DMS114 treated with DMSO at 0.1 percent for 48 hours (cell line): Measurements from ENCODE around the gene OTUD1.
"Not testable (repeated sequence)": the region's sequence is repeated elsewhere in the genome, so short reads cannot be mapped to it uniquely, and the experiment has no call there.

Source experiments
- DNase-seq: peaks from one replicate; lab custom pipeline; 2025; ENCODE audit not compliant: unreplicated experiment; lab: John Stamatoyannopoulos, UW

The OTUD1 gene, protein sequence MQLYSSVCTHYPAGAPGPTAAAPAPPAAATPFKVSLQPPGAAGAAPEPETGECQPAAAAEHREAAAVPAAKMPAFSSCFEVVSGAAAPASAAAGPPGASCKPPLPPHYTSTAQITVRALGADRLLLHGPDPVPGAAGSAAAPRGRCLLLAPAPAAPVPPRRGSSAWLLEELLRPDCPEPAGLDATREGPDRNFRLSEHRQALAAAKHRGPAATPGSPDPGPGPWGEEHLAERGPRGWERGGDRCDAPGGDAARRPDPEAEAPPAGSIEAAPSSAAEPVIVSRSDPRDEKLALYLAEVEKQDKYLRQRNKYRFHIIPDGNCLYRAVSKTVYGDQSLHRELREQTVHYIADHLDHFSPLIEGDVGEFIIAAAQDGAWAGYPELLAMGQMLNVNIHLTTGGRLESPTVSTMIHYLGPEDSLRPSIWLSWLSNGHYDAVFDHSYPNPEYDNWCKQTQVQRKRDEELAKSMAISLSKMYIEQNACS

DNA sequence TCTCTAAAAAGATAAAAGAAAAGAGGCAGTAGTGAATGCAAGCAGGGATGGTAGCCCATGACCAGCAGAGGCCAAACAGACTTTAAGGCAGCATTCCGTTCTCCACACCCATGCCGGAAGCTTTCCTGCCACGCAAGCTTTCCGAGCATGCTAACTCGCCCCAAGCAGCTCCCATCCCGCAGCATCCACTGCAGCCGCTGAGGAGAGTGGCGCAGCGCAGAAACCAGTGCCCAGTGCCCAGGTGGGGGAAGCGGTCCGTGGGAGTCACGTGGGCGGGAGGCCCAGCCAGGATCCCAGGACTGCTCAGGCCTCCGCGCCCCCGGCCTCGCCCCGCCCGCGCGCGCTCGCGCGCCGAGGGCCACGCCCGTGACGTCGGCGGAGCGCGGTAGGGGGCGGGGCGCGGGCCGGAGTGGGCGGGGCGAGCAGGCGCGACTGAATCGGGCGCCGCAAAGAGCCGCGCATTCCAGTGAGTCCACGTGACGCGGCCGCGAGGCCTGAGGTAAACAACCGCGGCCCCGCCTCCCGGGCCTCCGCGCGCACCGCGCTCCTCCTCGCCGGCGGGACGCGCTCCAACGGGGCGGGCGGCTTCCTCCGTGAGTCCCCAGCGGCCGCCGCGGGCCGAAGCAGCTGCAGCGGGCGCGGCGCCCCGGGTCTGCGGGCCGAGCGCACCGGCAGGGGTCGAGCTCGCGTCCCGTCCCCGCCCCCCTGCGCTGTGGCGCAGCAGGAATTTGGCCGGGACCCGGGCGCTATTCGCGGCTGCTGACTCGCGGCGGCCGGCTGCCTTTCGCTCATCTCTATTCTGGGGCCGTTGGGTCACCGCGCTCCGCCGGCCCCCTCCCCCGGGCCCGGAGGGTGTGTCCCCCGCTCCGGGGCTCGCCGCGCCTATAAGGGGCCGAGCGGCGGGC is at the start of gene OTUD1:
Gene OTUD1 (plus strand): TSS at position 529 of the 905 bp plus-strand sequence. CDS start 383 bp downstream, outside the sequence.
- peak; percentile 71 for DNase-seq

- DNase-seq: not testable (repeated sequence)
Measured at GRCh38 chr10:23390408-23390807, 48.5 kb upstream of the OTUD1 start.

DNA sequence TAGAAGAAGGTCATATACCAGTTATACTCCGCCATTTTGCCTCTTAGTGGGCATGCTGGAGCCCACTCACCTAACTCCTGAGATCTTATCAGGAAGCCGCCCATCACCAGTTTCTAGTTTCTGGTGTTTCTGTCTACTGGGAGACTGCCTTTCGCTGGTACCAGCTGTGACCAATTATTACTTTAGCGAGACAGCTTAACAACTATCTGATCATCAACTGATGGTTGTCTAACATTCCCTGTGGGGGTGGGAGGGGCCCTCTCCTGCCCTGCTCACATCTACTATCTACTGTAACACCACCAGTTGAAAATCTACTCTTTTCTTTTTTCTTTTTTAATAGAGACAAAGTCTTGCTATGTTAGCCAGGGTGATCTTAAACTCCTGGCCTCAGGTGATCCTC is 48.1 kb upstream of the OTUD1 start:
- DNase-seq: no peak

DNA sequence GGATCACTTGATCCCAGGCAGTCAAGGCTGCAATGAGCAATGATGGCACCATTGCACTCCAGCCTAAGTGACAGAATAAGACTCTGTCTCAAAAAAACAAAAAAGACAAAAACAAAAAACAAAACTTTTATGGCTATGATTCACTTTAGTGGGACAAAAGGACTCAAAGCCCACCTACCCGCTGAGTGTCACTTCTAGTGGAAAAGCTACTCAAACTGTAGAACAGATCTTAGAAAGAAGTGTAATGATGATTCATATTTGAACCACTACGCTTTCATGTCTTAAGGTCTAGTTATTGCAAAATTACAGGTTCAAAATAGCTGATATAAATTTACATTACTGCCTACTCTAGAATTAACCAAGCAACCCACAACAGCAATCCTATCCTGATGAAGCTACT is 47.1 kb upstream of the OTUD1 start:
- no peak for DNase-seq

- no peak for DNase-seq
Measured at GRCh38 chr10:23395017-23395416, 43.9 kb upstream of the OTUD1 start.

- no peak for DNase-seq
Measured at GRCh38 chr10:23396695-23397094, 42.2 kb upstream of the OTUD1 start.

DNA sequence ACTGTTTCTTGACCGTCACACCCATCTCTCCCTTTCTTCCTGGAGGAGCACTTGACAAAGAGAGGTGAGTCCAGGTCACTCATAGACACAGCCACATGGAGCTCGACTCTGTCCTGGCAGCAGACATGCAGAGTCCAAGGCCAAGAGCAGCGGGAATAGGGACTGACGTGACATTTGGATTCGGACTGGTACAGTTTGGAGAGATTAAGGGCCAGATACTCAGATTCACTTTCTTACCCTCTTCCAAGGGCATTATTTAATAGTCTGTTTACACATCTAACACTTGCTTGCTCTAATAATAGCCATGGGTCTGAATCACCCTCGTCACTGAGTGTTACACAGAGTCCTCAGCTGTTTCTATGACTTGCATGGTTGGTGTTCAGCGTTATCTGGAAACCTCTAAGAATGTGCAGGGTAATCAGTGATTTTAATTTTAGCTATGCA is 39.2 kb upstream of the OTUD1 start:
- DNase-seq: no peak

DNA sequence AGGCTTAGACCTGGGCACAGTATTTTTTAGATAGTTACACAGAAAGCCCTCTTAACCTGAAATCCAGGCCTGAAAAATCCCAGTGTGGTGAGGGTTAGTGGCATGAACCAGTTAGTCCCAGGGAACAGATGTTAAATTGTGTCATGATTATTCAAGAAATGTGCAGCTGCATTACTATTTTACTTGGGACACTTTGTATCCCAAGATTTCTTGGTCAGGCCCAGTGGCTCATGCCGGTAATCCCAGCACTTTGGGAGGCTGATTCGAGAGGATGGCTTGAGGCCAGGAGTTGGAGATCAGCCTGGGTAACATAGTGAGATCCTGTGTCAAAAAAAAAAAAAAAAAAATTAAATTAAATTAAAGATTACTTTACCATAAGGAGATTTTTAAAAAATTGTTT is 36.0 kb upstream of the OTUD1 start:
- DNase-seq: no peak

DNA sequence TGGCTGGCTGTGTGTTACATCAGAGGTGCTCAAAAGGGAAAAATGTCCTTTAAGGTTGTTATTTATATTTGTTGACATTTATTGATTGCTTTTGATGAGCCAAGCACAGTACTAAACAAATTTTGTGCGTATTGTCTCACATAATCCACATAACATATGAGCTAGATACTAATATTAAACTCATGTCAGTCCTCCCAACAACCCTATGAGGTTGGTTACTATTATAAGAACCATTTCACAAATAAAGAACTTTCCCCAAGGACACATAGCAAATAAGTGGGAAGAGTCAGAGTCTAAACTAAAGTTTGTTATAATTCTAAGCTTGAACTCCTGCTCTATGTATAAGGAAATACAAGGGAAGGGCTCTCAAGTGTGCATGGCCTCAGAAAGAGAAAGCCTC is 35.6 kb upstream of the OTUD1 start:
- no peak for DNase-seq

- no peak for DNase-seq
Measured at GRCh38 chr10:23403719-23404118, 35.2 kb upstream of the OTUD1 start.

DNA sequence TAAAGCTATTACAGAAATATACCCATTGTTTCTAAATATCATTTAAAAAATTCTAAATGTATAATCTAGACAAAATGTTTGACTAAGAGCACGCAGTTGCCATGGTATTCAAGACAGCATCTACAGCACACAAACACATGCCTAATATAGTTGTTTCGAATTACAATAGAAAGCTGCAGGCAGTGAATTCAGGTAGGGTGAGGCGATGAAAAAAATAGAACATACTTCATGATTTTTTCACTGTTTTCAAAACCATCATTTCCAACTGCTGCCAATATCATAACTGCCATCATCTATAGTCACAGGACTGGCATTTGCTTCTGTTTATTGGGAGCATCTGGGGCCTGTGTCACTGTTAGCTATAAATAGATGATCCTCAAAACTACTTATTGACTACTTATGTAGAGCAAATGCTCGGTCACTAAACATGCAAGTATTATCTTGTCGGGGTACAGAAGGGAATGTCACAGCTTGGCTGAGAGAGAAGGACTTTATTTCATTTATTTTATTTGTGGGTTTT is 34.4 kb upstream of the OTUD1 start:
- no peak for DNase-seq

DNA sequence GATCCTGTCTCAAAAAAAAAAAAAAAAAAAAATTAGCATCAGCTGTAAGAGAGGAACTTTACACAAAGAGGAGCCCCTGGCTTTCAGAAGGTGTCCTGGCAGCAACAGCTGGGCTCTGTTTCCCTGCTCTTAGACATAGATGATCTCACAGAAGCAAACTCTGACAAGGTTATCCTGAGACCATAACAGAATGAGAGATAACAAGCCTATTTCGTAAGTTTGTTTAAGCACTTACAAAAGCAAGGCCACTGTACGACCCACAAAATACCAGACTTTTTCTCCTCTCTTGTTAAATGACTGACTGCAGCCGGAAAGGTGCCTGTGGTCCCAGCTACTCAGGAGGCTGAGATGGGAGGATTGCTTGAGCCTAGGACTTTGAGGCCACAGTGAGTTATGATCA is 33.3 kb upstream of the OTUD1 start:
- no peak for DNase-seq

DNA sequence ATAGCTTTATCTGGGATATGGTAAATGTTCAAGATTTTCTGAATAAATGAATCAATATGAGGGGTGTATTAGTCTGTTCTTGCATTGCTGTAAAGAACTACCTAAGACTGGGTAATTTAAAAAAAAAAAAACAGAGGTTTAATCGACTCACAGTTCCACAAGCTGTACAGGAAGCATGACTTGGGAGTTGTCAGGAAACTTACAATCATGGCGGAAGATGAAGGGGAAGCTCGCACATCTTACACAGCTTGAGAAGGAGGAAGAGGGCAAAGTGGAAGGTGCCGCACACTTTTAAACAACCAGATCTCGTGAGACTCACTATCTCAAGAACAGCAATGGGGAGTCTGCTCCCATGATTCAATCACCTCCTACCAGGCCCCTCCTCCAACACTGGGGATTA is 32.5 kb upstream of the OTUD1 start:
- no peak for DNase-seq

DNA sequence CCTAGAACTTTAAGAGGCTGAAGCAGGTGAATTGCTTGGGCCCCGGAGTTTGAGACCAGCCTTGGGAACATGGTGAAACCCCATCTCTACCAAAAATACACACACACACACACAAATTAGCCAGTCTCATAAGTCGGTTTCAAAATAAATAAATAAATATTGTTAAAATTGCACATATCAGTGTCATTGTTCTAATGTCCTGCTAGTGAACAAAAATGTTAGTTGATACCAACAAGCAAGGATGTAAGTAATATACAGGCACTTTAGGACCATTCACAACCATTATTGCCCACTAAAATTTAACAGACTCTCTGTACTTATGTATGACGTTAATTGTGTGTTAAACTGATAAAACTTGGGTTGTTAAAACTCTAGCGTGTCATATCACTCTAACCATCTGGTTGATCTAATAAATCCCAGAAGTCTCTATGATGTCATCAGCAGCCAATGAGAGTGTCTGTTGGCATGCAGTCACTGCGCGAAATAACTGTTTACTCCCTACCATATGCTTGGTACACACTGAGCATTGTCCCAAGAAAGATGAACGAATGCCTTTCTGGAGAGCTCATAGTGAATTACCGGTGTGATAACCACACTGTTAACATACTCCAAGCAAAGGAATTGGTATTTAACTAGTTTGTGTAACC is 30.4 kb upstream of the OTUD1 start:
- DNase-seq: no peak

GRCh38 chr10:23412223-23412622 is 26.7 kb upstream of the OTUD1 start:
- no peak for DNase-seq

DNA sequence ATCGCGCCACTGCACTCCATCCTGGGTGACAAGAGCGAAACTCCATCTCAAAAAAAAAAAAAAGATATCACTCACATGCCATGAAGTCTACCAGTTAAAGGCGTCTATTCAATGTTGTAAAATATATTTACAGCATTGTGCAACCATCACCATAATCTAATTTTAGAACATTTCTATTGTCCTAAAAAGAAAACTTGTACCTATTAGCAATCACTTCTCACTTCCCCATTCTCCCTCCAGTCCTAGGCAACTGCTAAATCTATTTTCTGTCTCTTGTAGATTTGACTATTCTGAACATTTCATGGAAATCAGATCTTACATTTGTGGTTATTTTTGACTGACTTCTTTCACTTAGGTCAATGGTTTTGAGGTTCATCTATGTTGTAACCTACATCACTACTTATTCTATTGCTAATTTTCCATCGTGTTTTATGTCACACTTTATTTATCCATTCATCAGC is 25.2 kb upstream of the OTUD1 start:
- DNase-seq: no peak

DNA sequence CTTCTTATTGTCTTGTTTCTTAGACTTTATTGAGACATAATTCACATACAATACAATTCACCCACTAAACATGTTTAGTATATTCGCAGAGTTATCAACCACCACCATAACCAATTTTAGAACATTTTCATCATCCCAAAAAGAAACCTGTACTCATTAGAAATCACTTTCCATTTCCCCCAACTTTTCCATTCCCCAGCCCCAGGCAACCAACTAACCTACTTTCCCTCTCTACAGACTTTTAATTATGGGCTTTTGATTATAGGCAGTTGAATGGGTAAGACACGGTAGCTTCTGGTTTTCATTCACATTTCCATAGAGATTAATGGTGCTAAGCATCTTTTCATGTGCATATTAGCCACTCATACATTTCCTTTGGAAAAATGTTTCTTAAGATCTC is 24.2 kb upstream of the OTUD1 start:
- no peak for DNase-seq

DNA sequence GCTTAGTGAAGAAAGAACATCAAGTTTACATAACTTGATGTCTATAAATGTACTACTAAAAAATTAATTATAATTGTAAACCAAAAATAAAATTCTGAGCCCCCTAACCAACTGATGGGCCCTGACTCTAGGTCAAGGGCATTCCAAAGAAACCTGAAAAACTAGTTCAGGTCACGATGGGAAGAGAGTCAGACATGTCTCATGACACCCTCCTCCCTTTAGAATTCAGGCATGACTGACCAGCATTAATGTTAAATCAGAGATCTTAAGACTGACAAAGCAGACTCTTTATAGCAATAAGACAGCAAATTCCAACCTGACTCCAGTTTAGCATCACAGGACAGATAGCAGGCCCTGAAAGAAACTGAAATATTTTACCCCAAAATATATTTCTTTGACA is 21.6 kb upstream of the OTUD1 start:
- DNase-seq: no peak

DNA sequence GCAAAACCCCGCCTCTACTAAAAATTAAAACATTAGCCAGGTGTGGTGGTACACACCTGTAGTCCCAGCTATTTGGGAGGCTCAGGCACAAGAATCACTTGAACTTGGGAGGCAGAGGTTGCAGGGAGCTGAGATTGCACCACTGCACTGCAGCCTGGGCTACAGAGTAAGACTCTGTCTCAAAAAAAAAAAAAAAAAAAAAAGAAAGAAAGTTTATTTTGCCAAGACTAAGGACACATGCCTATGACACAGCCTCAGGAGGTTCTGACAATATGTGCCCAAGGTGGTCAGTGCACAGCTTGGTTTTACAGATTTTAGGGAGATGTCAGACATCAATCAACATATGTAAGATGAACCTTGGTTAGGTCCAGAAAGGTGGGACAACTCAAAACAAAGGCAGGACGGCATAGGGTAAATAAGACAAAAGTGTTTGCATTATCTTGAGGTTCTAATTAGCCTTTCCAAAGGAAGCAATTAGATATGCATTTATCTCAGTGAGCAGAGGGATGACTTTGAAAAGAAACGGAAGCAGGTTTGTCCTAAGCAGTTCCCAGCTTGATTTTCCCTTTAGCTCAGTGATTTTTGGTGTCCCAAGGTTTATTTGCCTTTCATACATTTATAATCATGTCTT is 20.7 kb upstream of the OTUD1 start:
- DNase-seq: no peak

- no peak for DNase-seq
Measured at GRCh38 chr10:23419201-23419600, 19.7 kb upstream of the OTUD1 start.
